Measurements from ENCODE around the gene DPF3. TPM values are rescaled to one million over a fixed set of nuclear protein-coding genes. Genes with fewer than 3 reads are reported as not detected.
"Not testable (repeated sequence)": the region's sequence is repeated elsewhere in the genome, so short reads cannot be mapped to it uniquely, and the experiment has no call there.

DPF3 gene
- total and polyA plus RNA-seq, 2 experiments from 2014 or later = 6.8 to 7.9 TPM

DNA sequence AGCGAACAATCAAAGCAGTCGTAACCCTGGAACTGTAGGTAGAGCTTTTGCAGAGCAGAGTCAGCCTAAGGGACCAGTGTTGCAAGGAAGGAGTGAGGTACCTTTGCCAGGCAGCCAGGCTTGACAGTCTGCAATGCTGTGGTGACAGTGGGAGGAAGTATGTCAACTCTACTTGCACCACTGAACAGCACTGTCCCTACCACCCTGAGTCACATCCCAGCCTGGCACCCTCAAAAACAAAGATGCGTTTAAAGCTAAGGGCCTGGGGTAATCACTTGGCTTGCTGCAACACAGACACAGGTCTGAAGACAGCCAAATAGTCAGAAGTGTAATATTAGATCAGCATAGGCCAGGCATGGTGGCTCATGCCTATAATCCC is 141.9 kb downstream of the DPF3 start:
- H3K4me3 ChIP-seq = no peak overlapping the region
- no peak overlapping the region for H3K4me2 ChIP-seq (ENCODE audit: unreplicated experiment)
- H3K9me3 ChIP-seq (ENCODE audit: low read depth) = no peaks in the 10 kb centered on the region
- 74 to 77% methylated on average over 3 of the region's 3 CpGs for WGBS, 2 experiments (ENCODE audit: low coverage in 1 of 2, low lambda C conversion rate in 2 of 2, missing lambda C conversion rate in 2 of 2)
- 0 out of 2 replicates have a peak, but pooled peaks cover 11% of the 10 kb centered on the region for H3K79me2 ChIP-seq (ENCODE audit: insufficient read depth)
- H3F3A ChIP-seq (ENCODE audit: insufficient read depth) = peaks cover 10% of the 10 kb centered on the region
- H3K9me2 ChIP-seq (ENCODE audit: insufficient read depth) = no peaks in the 10 kb centered on the region
- no peak for TF ChIP-seq EZH2 (IDR thresholded peaks at IDR 0.05; ENCODE audit: insufficient read depth, poor library complexity, severe bottlenecking)
- TF ChIP-seq EZH2phosphoT487 (IDR thresholded peaks at IDR 0.05; ENCODE audit: insufficient read depth, low read depth) = no peak
- H3K27ac ChIP-seq = no peak overlapping the region
- H3K9ac ChIP-seq = no peak overlapping the region
- DNase-seq = no peak
- peaks cover 13% of the 10 kb centered on the region for H3K4me1 ChIP-seq (ENCODE audit: insufficient read depth)
- in situ Hi-C loops (cut with MboI) = no loop called here
- H3K27me3 ChIP-seq (replicated peaks; ENCODE audit: insufficient read depth) = no peaks in the 10 kb centered on the region
- peaks cover 14% of the 10 kb centered on the region; the same call in 1 of the 2 replicates for H3K36me3 ChIP-seq (ENCODE audit: low read depth)
- H2AFZ ChIP-seq = no peak overlapping the region
- no peaks in the 10 kb centered on the region for H4K20me1 ChIP-seq (ENCODE audit: insufficient read depth)

DNA sequence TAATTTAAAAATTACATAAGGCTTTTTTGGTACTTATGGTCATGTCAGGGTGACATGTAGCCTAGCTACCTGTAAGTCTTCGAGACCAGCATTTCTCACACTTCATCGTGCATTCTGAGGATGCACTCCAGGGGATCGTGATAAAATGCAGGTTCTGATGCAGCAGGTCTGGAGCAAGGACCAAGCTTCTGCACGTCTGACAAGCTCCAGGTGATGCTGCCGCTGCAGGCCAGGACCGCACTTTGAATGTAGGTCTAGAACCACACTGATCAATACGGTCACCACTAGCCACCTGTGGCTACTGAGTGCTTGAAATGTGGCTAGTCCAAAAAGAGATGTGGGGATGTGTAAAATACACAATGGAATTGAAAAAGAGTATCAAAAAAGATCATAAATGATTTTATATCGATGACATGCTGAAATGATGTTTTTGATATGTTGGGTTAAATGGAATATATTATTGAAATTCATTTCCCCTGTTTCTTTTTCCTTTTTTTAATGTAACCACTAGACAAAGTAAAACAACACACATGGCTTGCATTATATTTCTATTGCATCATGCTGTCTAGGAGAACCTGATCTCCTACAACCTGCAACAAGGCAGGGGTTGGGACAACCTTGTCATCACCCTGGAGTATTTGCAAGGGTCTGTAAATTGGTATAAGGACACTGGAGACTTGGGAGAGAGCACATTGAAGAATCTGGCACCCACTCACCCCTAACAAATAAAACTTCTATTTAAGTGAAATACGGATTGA is 142.4 kb downstream of the DPF3 start:
- H3K9ac ChIP-seq = no peak overlapping the region
- H2AFZ ChIP-seq = no peak overlapping the region
- H3K4me1 ChIP-seq (ENCODE audit: insufficient read depth) = peaks cover 19% of the 10 kb centered on the region
- no peaks in the 10 kb centered on the region for H4K20me1 ChIP-seq (ENCODE audit: insufficient read depth)
- peaks cover 14% of the 10 kb centered on the region; the same call in 1 of the 2 replicates for H3K36me3 ChIP-seq (ENCODE audit: low read depth)
- peaks cover 16% of the 10 kb centered on the region for H3F3A ChIP-seq (ENCODE audit: insufficient read depth)
- 65 to 69% methylated on average over 9 of the region's 9 CpGs for WGBS, 2 experiments (ENCODE audit: low coverage in 1 of 2, low lambda C conversion rate in 2 of 2, missing lambda C conversion rate in 2 of 2)
- no peak overlapping the region for H3K4me2 ChIP-seq (ENCODE audit: unreplicated experiment)
- in situ Hi-C loops (cut with MboI) = no loop called here
- H3K9me2 ChIP-seq (ENCODE audit: insufficient read depth) = no peaks in the 10 kb centered on the region
- H3K27me3 ChIP-seq (replicated peaks; ENCODE audit: insufficient read depth) = no peaks in the 10 kb centered on the region
- no peak for TF ChIP-seq EZH2phosphoT487 (IDR thresholded peaks at IDR 0.05; ENCODE audit: insufficient read depth, low read depth)
- TF ChIP-seq EZH2 (IDR thresholded peaks at IDR 0.05; ENCODE audit: insufficient read depth, poor library complexity, severe bottlenecking) = no peak
- no peaks in the 10 kb centered on the region for H3K9me3 ChIP-seq (ENCODE audit: low read depth)
- no peak for DNase-seq
- H3K4me3 ChIP-seq = no peak overlapping the region
- H3K27ac ChIP-seq = no peak overlapping the region
- 0 out of 2 replicates have a peak, but pooled peaks cover 9% of the 10 kb centered on the region for H3K79me2 ChIP-seq (ENCODE audit: insufficient read depth)

DNA sequence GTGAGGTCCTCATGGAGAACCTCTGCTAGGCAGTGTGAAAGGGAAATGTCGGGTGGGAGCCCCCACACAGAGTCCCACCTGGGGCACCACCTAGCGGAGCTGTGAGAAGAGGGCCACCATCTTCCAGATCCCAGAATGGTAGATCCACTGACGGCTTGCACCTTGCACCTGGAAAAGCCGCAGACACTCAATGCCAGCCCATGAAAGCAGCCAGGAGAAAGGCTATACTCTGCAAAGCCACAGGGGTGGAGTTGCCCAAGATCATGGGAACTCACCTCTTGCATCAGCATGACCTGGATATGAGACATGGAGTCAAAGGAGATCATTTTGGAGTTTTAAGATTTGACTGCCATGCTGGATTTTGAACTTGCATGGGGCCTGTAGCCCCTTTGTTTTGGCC is 145.0 kb downstream of the DPF3 start:
- peaks cover 14% of the 10 kb centered on the region; the same call in 1 of the 2 replicates for H3K36me3 ChIP-seq (ENCODE audit: low read depth)
- H3K79me2 ChIP-seq (ENCODE audit: insufficient read depth); DNase-seq; H4K20me1 ChIP-seq (ENCODE audit: insufficient read depth); H3K9me2 ChIP-seq (ENCODE audit: insufficient read depth); in situ Hi-C loops (cut with MboI); H3K27me3 ChIP-seq (replicated peaks; ENCODE audit: insufficient read depth); H2AFZ ChIP-seq; H3K27ac ChIP-seq; H3K4me2 ChIP-seq (ENCODE audit: unreplicated experiment); H3K9ac ChIP-seq; H3K4me3 ChIP-seq; H3K9me3 ChIP-seq (ENCODE audit: low read depth): not testable (repeated sequence)
- 83 to 90% methylated on average over 4 of the region's 4 CpGs for WGBS, 2 experiments (ENCODE audit: low coverage in 1 of 2, low lambda C conversion rate in 2 of 2, missing lambda C conversion rate in 2 of 2)
- H3F3A ChIP-seq (ENCODE audit: insufficient read depth) = peaks cover 30% of the 10 kb centered on the region
- H3K4me1 ChIP-seq (ENCODE audit: insufficient read depth) = peaks cover 39% of the 10 kb centered on the region

DNA sequence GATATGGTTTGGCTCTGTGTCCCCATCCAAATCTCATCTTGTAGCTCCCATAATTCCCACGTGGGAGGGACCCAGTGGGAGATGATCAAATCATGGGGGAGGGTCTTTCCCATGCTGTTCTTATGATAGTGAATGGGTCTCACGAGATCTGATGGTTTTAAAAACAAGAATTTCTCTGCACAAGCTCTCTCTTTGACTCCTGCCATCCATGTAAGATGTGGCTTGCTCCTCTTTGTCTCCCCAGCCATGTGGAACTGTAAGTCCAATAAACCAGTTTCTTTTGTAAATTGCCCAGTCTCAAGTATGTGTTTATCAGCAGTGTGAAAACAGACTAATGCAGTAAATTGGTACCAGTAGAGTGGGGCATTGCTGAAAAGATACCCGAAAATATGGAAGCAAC is 146.2 kb downstream of the DPF3 start:
- Histone ChIP-seq H3K36me3 (ENCODE audit: low read depth) (peaks cover 14% of the 10 kb centered on the region; the same call in 1 of the 2 replicates), H3K79me2 (ENCODE audit: insufficient read depth) (0 out of 2 replicates have a peak, but pooled peaks cover 5% of the 10 kb centered on the region), H3K27me3 (replicated peaks; ENCODE audit: insufficient read depth) (no peaks in the 10 kb centered on the region), H3K9me3 (ENCODE audit: low read depth) (no peaks in the 10 kb centered on the region), H3K9ac (no peak overlapping the region), H3K4me3 (no peak overlapping the region), H3K9me2 (ENCODE audit: insufficient read depth) (no peaks in the 10 kb centered on the region), H3K4me1 (ENCODE audit: insufficient read depth) (peaks cover 45% of the 10 kb centered on the region), H2AFZ (no peak overlapping the region), H3K27ac (no peak overlapping the region), H3F3A (ENCODE audit: insufficient read depth) (peaks cover 33% of the 10 kb centered on the region), H4K20me1 (ENCODE audit: insufficient read depth) (no peaks in the 10 kb centered on the region), H3K4me2 (ENCODE audit: unreplicated experiment) (no peak overlapping the region)
- TF ChIP-seq EZH2 (IDR thresholded peaks at IDR 0.05; ENCODE audit: insufficient read depth, poor library complexity, severe bottlenecking) = no peak
- no peak for TF ChIP-seq EZH2phosphoT487 (IDR thresholded peaks at IDR 0.05; ENCODE audit: insufficient read depth, low read depth)
- WGBS, 2 experiments (ENCODE audit: low coverage in 1 of 2, low lambda C conversion rate in 2 of 2, missing lambda C conversion rate in 2 of 2) = 41 to 51% methylated on average over 3 of the region's 3 CpGs
- DNase-seq = no peak
- in situ Hi-C loops (cut with MboI) = no loop called here

All from GM23248 (cell line).